ENCODE measurements around the gene HGFAC.

Gene HGFAC

DNA sequence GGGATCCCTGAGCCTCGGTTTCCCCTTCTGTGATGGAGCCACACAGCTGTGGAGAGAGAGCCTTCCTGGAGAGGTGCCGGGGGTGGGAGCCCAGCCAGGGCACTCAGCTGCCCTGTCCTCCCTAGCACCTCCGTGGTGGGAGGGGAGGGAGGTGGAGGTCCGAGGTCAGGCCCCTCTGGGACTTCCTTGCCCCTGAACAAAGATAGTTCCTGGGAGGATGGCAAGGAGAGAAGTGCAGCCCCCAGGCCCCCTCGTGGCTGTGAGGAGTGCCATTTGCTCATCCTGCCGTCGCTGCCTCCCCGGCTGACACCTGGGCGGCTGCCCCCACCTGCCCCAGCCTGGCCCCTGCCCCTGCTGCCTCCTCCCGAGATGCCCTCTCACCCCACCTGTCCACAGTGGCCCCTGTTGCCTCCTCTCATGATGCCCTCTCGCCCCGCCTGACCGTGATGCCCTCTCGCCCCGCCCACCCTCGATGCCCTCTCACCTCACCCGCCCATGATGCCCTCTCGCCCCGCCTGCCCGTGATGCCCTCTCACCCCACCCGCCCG, 34.0 kb downstream of the HGFAC start:
- Histone ChIP-seq H3K36me3 (ENCODE audit: low read depth) (no peaks in the 10 kb centered on the region), H3K27ac (ENCODE audit: poor library complexity, severe bottlenecking) (no peak overlapping the region), H3K4me3 (ENCODE audit: severe bottlenecking) (no peak overlapping the region), H3K9me3 (ENCODE audit: severe bottlenecking) (no peaks in the 10 kb centered on the region), H3K27me3 (ENCODE audit: insufficient read depth, poor library complexity, severe bottlenecking) (peaks cover 8% of the 10 kb centered on the region), H3K4me1 (ENCODE audit: insufficient read depth, poor library complexity, severe bottlenecking) (no peaks in the 10 kb centered on the region)
- DNase-seq (ENCODE audit: low spot score) (no peak), ATAC-seq (ENCODE audit: low read depth) (no peak)
- TF ChIP-seq CTCF (IDR thresholded peaks at IDR 0.05; ENCODE audit: poor library complexity, severe bottlenecking), result no peak

DNA sequence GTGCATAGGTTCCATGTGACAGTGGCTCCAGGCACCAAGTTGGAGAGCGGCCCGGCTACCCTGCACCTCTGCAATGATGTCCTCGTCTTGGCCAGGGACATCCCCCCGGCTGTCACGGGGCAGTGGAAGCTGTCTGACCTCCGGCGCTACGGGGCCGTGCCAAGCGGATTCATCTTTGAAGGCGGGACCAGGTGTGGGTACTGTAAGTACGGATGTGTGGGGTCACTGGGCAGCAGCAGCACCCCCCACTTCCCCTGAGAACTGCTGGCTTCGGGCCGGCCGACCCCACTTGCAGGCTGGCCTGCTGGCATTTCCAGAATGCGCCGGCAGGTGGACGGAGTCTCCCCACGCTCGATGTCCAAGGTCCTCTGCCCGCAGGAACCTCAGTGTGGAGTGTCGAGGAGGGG, 34.6 kb downstream of the HGFAC start:
- Histone ChIP-seq H3K36me3 (ENCODE audit: low read depth) (no peaks in the 10 kb centered on the region), H3K4me1 (ENCODE audit: insufficient read depth, poor library complexity, severe bottlenecking) (no peaks in the 10 kb centered on the region), H3K27ac (ENCODE audit: poor library complexity, severe bottlenecking) (no peak overlapping the region), H3K9me3 (ENCODE audit: severe bottlenecking) (no peaks in the 10 kb centered on the region), H3K4me3 (ENCODE audit: severe bottlenecking) (no peak overlapping the region), H3K27me3 (ENCODE audit: insufficient read depth, poor library complexity, severe bottlenecking) (peaks cover 8% of the 10 kb centered on the region)
- no peak for DNase-seq (ENCODE audit: low spot score)
- no peak for TF ChIP-seq CTCF (IDR thresholded peaks at IDR 0.05; ENCODE audit: poor library complexity, severe bottlenecking)
- ATAC-seq (ENCODE audit: low read depth), result no peak

DNA sequence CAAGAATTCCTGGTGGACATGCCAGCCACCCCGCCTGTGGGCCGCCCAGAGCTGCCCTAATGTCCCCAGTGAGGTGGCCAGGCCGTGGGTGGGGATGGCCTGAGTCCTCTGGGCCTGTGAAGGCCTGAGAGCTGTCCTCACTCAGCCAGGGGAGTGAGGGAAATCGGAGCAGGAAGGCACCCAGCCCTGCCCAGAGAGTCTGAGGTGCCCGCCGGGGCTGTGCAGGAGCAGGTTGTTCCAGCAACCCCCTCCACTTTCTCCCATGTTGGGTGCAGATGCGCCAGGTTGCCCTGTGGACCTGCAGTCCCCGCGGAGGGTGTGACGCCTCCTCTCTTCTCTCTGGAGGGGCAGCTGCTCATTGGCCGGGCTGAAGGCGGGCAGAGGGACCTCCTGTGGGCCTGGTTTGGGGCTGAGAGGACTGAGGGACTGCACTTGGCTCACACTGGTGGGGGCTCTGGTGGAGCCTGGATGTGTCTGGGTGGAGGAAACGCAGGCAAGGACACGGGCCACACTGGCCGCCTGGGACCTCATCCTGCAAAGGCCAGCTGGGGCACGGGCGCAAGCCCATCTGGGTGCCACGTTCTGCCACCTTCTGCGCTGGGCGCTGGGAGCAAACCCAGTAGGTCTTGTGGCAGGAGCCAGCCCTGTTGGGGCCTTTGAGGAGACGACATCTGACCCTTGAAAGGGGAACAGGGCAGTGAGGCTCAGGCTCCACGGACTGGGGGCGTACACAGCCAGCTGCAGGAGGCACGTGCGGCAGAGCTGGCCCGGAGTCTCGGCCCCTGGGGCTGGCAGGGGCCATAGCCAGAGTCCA, 35.4 kb downstream of the HGFAC start:
- DNase-seq (ENCODE audit: low spot score) (no peak), ATAC-seq (ENCODE audit: low read depth) (no peak)
- H3K4me3 ChIP-seq (ENCODE audit: severe bottlenecking), result no peak overlapping the region
- no peaks in the 10 kb centered on the region for H3K4me1 ChIP-seq (ENCODE audit: insufficient read depth, poor library complexity, severe bottlenecking)
- peaks cover 4% of the 10 kb centered on the region for H3K27me3 ChIP-seq (ENCODE audit: insufficient read depth, poor library complexity, severe bottlenecking)
- no peak overlapping the region for H3K27ac ChIP-seq (ENCODE audit: poor library complexity, severe bottlenecking)
- no peaks in the 10 kb centered on the region for H3K36me3 ChIP-seq (ENCODE audit: low read depth)
- no peak for TF ChIP-seq CTCF (IDR thresholded peaks at IDR 0.05; ENCODE audit: poor library complexity, severe bottlenecking)
- H3K9me3 ChIP-seq (ENCODE audit: severe bottlenecking), result no peaks in the 10 kb centered on the region

- Histone ChIP-seq H3K36me3 (ENCODE audit: low read depth) (no peaks in the 10 kb centered on the region), H3K4me1 (ENCODE audit: insufficient read depth, poor library complexity, severe bottlenecking) (no peaks in the 10 kb centered on the region), H3K27me3 (ENCODE audit: insufficient read depth, poor library complexity, severe bottlenecking) (peaks cover 2% of the 10 kb centered on the region), H3K27ac (ENCODE audit: poor library complexity, severe bottlenecking) (no peak overlapping the region), H3K9me3 (ENCODE audit: severe bottlenecking) (no peaks in the 10 kb centered on the region), H3K4me3 (ENCODE audit: severe bottlenecking) (no peak overlapping the region)
- no peak for TF ChIP-seq CTCF (IDR thresholded peaks at IDR 0.05; ENCODE audit: poor library complexity, severe bottlenecking)
- ATAC-seq (ENCODE audit: low read depth) (no peak), DNase-seq (ENCODE audit: low spot score) (no peak)
Observed at GRCh38 chr4:3477750-3478430, 36.1 kb downstream of the HGFAC start.
